Activated CD8-positive, alpha-beta memory T cell treated with anti-CD3 and anti-CD28 coated beads for 4 hours (primary cell): Measurements from ENCODE around the gene MACROH2A1.

ENCODE experiments used
- DNase-seq, 2 donors: peaks; one replicate each; pipeline ENCODE4 v3.0.0-alpha.2; 2020; ENCODE audit warnings: low read depth in 2 of 2

Gene MACROH2A1

GRCh38 chr5:135313946-135314345, 85.1 kb downstream of the MACROH2A1 start:
- no peak for DNase-seq

GRCh38 chr5:135313405-135313804, 85.6 kb downstream of the MACROH2A1 start:
- DNase-seq, result no peak

- no peak for DNase-seq
These were observed 86.6 kb downstream of the MACROH2A1 start for GRCh38 chr5:135312255-135312935.

- no peak for DNase-seq
These were observed 88.6 kb downstream of the MACROH2A1 start for GRCh38 chr5:135310328-135310989.

GRCh38 chr5:135309391-135310327, 89.4 kb downstream of the MACROH2A1 start:
- no peak for DNase-seq

GRCh38 chr5:135308752-135309151, 90.3 kb downstream of the MACROH2A1 start:
- no peak for DNase-seq

GRCh38 chr5:135308245-135308644, 90.8 kb downstream of the MACROH2A1 start:
- DNase-seq, result no peak

GRCh38 chr5:135307143-135307903, 91.7 kb downstream of the MACROH2A1 start:
- DNase-seq, result no peak

GRCh38 chr5:135306557-135306956, 92.5 kb downstream of the MACROH2A1 start:
- DNase-seq, result no peak

- DNase-seq, result no peak
These were observed 94.4 kb downstream of the MACROH2A1 start for GRCh38 chr5:135304352-135305221.

- no peak for DNase-seq
These were observed 95.4 kb downstream of the MACROH2A1 start for GRCh38 chr5:135303582-135304173.

GRCh38 chr5:135296900-135297816, 101.9 kb downstream of the MACROH2A1 start:
- no peak for DNase-seq

GRCh38 chr5:135295852-135296251, 103.2 kb downstream of the MACROH2A1 start:
- no peak for DNase-seq

GRCh38 chr5:135294793-135295192, 104.2 kb downstream of the MACROH2A1 start:
- DNase-seq, result no peak

GRCh38 chr5:135289651-135290050, 109.4 kb downstream of the MACROH2A1 start:
- DNase-seq, result no peak

- no peak for DNase-seq
These were observed 111.5 kb downstream of the MACROH2A1 start for GRCh38 chr5:135287551-135287950.
